Stimulated activated CD8-positive, alpha-beta memory T cell treated with anti-CD3 and anti-CD28 coated beads, Interleukin-12 subunit alpha, Interleukin-12 subunit beta, amount 100 ng/mL, for 24 hours (primary cell): ENCODE results near the gene ANTXR1.

Experiments
- DNase-seq: peaks from one replicate; pipeline ENCODE4 v3.0.0-alpha.2; 2020; ENCODE audit errors: extremely low read depth

ANTXR1 gene

DNA sequence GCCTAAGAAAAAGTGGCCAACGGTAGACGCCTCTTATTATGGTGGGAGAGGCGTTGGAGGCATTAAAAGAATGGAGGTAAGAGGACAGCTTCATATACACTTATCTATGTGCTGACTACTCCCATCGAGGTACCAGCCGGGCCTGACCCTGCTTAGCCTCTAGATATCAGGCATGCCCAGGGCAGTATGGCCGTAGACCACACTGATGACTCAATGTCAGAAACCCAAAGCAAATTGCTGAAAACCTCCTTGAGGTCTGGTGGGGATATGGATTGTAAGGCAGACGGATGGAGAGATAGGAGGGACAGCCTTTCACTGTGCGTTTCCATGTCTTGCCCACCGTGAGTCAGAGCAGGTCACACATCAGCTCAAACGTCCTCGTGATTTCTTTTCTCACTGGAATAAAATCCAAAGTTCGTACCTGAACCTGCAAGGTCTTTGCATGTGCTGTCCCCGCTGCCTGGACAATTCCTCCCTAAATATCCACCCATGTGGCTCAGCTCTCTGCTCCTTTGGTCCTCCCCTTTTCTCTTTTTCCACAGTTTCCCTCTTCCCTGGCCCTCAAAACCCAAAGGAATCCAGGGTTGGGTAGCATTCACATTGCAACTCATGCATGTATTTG is 168.9 kb downstream of the ANTXR1 start:
- DNase-seq = no peak

- DNase-seq = no peak
These were observed 170.7 kb downstream of the ANTXR1 start for GRCh38 chr2:69183659-69184058.

DNA sequence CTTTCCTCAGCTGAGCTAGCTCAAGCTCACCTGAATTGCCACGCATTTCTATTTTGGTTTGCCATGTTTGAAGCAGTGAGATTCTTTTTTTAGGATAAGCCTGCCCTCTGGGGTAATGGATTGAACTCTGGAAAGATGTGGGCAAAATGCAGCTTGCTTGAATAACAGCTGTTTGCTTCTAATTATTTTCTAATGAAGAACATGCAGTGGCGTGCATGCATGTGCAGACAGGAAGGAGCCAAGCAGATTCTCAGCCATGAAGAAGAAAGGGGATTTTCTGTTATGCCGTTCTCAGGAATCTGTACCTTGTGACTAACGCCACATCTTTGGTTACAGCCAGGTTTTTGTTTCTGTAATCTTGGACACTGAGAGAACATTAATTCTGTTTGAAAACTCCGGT is 171.2 kb downstream of the ANTXR1 start:
- DNase-seq = no peak

DNA sequence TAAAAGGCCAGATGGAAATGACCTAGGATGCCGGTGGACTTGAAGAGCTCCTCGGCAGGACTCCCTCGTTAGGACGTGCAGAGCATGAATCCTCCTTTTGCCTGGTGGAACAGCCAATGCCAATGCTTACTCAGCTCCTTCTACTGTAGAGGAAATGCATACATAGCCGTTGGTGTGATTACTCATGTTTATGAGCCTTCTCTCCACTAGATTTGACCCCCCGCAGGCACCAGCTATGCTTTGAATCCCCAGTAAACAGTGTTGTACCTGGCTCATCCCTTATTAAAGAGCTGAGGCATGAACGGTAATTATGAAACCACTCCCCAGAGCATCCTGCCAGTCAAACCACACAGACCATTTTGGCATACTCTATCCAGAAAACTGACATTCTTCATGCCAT is 172.8 kb downstream of the ANTXR1 start:
- DNase-seq = no peak

GRCh38 chr2:69186614-69187013 is 173.6 kb downstream of the ANTXR1 start:
- no peak for DNase-seq

GRCh38 chr2:69188182-69188900 is 175.4 kb downstream of the ANTXR1 start:
- DNase-seq = no peak

DNA sequence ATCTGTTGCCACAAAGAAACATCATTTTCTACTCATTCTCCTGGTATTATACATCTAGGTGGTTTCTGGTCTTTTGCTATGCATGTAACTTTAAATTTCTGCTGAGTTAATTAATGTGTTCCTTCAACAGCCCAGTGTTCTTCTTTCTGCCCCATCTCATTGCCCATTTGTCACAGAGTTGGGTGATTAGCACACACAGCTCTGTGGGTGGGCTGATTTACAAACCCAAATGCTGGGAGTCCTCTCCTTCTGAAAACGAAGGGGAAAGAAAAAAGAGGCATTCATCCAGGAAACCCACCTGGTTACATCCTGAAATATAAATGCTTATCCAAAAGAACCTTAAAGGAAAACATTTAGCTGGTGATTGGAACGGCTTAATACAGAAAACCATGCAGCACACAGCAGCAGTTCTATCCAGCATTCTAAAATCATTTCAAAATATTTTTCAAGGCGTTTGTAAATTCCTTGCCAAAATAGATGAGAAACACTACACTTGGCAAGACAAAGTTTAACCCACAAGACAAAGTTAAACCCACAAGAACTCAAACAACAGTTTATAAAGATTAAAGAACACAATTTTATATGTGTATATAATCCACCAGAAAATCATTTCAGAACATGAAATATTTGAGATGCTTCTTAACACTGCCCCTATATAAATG is 177.9 kb downstream of the ANTXR1 start:
- DNase-seq = no peak

- no peak for DNase-seq
These were observed 178.7 kb downstream of the ANTXR1 start for GRCh38 chr2:69191634-69192033.

GRCh38 chr2:69192176-69192945 is 179.4 kb downstream of the ANTXR1 start:
- no peak for DNase-seq

- DNase-seq = no peak
These were observed 182.7 kb downstream of the ANTXR1 start for GRCh38 chr2:69195706-69196105.

- no peak for DNase-seq
These were observed 183.5 kb downstream of the ANTXR1 start for GRCh38 chr2:69196327-69197117.

DNA sequence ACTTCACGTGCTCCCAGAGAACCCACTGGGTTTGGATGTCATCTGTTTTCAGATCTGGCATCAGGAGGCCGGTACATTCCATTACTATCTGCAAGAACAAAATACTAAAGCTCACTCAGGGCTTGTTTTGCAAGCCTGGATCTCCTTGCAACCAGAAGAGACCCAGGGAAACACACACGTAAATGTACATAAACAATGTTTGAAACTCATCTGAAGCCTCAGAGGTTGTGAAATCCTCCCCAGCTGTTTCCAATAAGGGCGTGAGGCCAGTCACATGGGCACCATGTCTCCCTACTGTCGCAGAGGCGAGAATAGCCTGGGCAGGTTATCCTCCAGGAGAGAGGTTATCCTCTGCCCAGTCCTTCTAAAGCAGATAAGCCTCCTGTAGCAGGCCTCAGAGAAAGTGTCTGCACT is 187.1 kb downstream of the ANTXR1 start:
- DNase-seq = no peak

- DNase-seq = no peak
These were observed 188.3 kb downstream of the ANTXR1 start for GRCh38 chr2:69201259-69201658.

DNA sequence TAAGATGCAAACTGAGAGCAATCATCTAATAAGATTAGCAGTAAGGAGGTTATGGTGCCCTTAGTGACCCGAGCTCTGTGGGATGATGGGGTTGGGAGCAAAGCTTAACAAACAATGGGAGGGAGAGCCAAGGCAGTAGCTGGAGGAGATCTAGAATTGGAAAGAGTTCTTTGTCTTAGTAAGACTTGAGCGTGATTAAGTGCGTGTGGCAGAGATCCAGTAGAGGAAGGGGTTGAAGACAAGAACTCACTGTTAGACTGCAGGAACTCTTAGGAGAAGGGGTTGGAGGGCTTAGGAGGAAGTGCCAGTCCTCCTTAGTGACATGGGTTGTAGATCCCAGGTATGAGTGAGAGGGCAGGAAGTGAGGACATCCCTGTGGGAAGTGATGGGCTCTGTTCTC is 189.3 kb downstream of the ANTXR1 start:
- no peak for DNase-seq

- no peak for DNase-seq
These were observed 190.4 kb downstream of the ANTXR1 start for GRCh38 chr2:69203166-69203985.

GRCh38 chr2:69204654-69205053 is 191.7 kb downstream of the ANTXR1 start:
- no peak for DNase-seq

DNA sequence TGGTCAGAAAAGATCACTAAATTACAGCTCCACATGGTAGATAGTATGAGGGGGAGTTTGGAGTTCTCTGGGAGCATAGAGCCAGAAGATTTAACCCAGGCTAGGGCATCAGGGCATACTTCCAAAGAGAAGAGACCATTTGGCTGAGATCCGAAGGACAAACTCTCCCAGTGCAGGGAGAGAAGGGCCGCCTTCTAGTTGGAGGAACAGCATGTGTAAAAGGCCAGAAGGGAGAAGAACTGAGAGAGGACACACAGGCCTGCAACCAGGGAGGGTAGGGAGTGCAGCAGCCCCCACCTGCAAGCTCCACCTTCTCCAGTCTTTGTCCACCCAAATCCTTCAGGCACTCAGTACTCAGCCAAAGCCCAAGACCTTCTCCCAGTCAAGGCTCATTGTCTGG is 192.1 kb downstream of the ANTXR1 start:
- DNase-seq = no peak

DNA sequence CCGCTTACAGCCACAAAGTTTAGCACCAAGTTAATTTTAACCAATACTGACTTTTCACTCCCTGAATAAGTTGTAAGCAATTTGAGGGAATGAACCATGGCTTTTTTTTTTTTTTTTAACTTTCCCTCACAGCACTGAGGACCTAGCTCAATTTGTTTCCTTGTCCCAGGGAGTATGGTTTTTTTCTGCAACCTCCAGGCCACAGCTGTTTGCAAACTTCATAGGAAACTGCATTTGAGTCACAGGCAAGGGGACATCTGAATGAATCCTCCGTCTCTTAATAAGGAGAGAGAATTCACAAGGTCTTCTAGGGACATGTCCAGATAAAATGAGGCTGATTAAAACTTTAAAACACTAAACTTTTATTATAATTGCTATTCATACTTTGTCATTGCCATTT is 192.5 kb downstream of the ANTXR1 start:
- no peak for DNase-seq

- DNase-seq = no peak
These were observed 195.1 kb downstream of the ANTXR1 start for GRCh38 chr2:69208023-69208595.

- DNase-seq = no peak
These were observed 196.5 kb downstream of the ANTXR1 start for GRCh38 chr2:69209482-69209881.
